Dendritic cell treated with granulocyte-macrophage colony-stimulating factor and Interleukin-4, amounts not matched to agents 40 ng/mL and 50 ng/mL, for 4 days (primary cell): ENCODE data around the gene STIM2.
"Not testable (repeated sequence)": the region's sequence is repeated elsewhere in the genome, so short reads cannot be mapped to it uniquely, and the experiment has no call there.

Experiments
- H3K27ac Mint-ChIP-seq: one replicate; pipeline ENCODE4 v1.8.0; 2022; ENCODE audit warnings: mild to moderate bottlenecking, mixed read lengths
- H3K27me3 Mint-ChIP-seq: one replicate; pipeline ENCODE4 v1.8.0; 2022; ENCODE audit warnings: mild to moderate bottlenecking, mixed read lengths
- H3K36me3 Mint-ChIP-seq: one replicate; pipeline ENCODE4 v1.8.0; 2022; ENCODE audit warnings: low read depth, mixed read lengths
- H3K4me1 Mint-ChIP-seq: one replicate; pipeline ENCODE4 v1.8.0; 2022; ENCODE audit warnings: low read depth, mixed read lengths
- H3K4me3 Mint-ChIP-seq: one replicate; pipeline ENCODE4 v1.8.0; 2022; ENCODE audit warnings: mild to moderate bottlenecking, moderate library complexity, mixed read lengths
- H3K9me3 Mint-ChIP-seq: one replicate; pipeline ENCODE4 v1.8.0; 2022; ENCODE audit warnings: mixed read lengths
- intact Hi-C: fragments of 100-400 bp; cut with micrococcal nuclease; formaldehyde crosslinking; loops from one replicate; pipeline ENCODE4 v1.15.0; 2022

The STIM2 gene

GRCh38 chr4:26860157-26860921, at the start of gene STIM2:
Gene STIM2, plus strand, starts transcription at chr4:26860841.
- Mint-ChIP-seq H3K4me1 (peaks cover 55% of the 10 kb centered on the region), H3K4me3 (peak within 1 kb of the TSS; percentile 86), H3K36me3 (peaks cover 29% of the 10 kb centered on the region), H3K27me3 (no peaks in the 10 kb centered on the region), H3K27ac (peak within 1 kb of the TSS; percentile 94), H3K9me3 (no peaks in the 10 kb centered on the region)
- intact Hi-C loops: loop anchor here (5.0 kb wide), 3 partner anchors 42 to 147 kb away; no protein-coding TSS in a partner anchor

- H3K27me3 Mint-ChIP-seq, H3K27ac Mint-ChIP-seq, H3K9me3 Mint-ChIP-seq, intact Hi-C loops, H3K36me3 Mint-ChIP-seq, H3K4me3 Mint-ChIP-seq: not testable (repeated sequence)
- H3K4me1 Mint-ChIP-seq: peaks cover 26% of the 10 kb centered on the region
Measured at GRCh38 chr4:26811571-26811970, 49.1 kb upstream of the STIM2 start.

- Mint-ChIP-seq H3K4me1 (peaks cover 25% of the 10 kb centered on the region), H3K9me3 (peaks cover 9% of the 10 kb centered on the region), H3K36me3 (no peaks in the 10 kb centered on the region), H3K27me3 (peaks cover 14% of the 10 kb centered on the region), H3K27ac (no peak overlapping the region), H3K4me3 (no peak overlapping the region)
- intact Hi-C loops: no loop called here
Measured at GRCh38 chr4:26812049-26812714, 48.5 kb upstream of the STIM2 start.

- Mint-ChIP-seq H3K36me3 (no peaks in the 10 kb centered on the region), H3K4me1 (peaks cover 20% of the 10 kb centered on the region), H3K27me3 (peaks cover 22% of the 10 kb centered on the region), H3K9me3 (peaks cover 9% of the 10 kb centered on the region), H3K4me3 (no peak overlapping the region), H3K27ac (no peak overlapping the region)
- intact Hi-C loops: no loop called here
Measured at GRCh38 chr4:26813698-26814097, 46.9 kb upstream of the STIM2 start.

GRCh38 chr4:26815199-26815598, 45.4 kb upstream of the STIM2 start:
- H3K4me1 Mint-ChIP-seq: peaks cover 20% of the 10 kb centered on the region
- no peak overlapping the region for H3K27ac Mint-ChIP-seq
- H3K9me3 Mint-ChIP-seq: peaks cover 9% of the 10 kb centered on the region
- H3K4me3 Mint-ChIP-seq: no peak overlapping the region
- H3K27me3 Mint-ChIP-seq: peaks cover 32% of the 10 kb centered on the region
- intact Hi-C loops: no loop called here
- H3K36me3 Mint-ChIP-seq: no peaks in the 10 kb centered on the region

- intact Hi-C loops: no loop called here
- Mint-ChIP-seq H3K27me3 (peaks cover 31% of the 10 kb centered on the region), H3K4me1 (peaks cover 20% of the 10 kb centered on the region), H3K27ac (no peak overlapping the region), H3K36me3 (no peaks in the 10 kb centered on the region), H3K4me3 (no peak overlapping the region), H3K9me3 (peaks cover 8% of the 10 kb centered on the region)
Measured at GRCh38 chr4:26815706-26816105, 44.9 kb upstream of the STIM2 start.

- H3K27me3 Mint-ChIP-seq: peaks cover 51% of the 10 kb centered on the region
- H3K9me3 Mint-ChIP-seq: peaks cover 13% of the 10 kb centered on the region
Measured at GRCh38 chr4:26819026-26819425, 41.6 kb upstream of the STIM2 start.

GRCh38 chr4:26819478-26820095, 41.1 kb upstream of the STIM2 start:
- peaks cover 52% of the 10 kb centered on the region for H3K27me3 Mint-ChIP-seq
- H3K9me3 Mint-ChIP-seq: peaks cover 13% of the 10 kb centered on the region
- H3K4me1 Mint-ChIP-seq: peaks cover 27% of the 10 kb centered on the region
- H3K27ac Mint-ChIP-seq: no peak overlapping the region
- H3K36me3 Mint-ChIP-seq: peaks cover 10% of the 10 kb centered on the region
- H3K4me3 Mint-ChIP-seq: no peak overlapping the region
- intact Hi-C loops: no loop called here

More at GRCh38 chr4:26819026-26819425, 41.6 kb upstream of the STIM2 start:
- Mint-ChIP-seq H3K36me3 (peaks cover 10% of the 10 kb centered on the region), H3K4me1 (peaks cover 27% of the 10 kb centered on the region), H3K27ac (no peak overlapping the region), H3K4me3 (no peak overlapping the region)
- intact Hi-C loops: no loop called here

GRCh38 chr4:26820346-26820745, 40.3 kb upstream of the STIM2 start:
- Mint-ChIP-seq H3K27ac (no peak overlapping the region), H3K27me3 (peaks cover 53% of the 10 kb centered on the region), H3K9me3 (peaks cover 13% of the 10 kb centered on the region), H3K36me3 (peaks cover 10% of the 10 kb centered on the region), H3K4me3 (no peak overlapping the region), H3K4me1 (peaks cover 22% of the 10 kb centered on the region)
- intact Hi-C loops: no loop called here

- Mint-ChIP-seq H3K4me1 (peaks cover 22% of the 10 kb centered on the region), H3K9me3 (peaks cover 13% of the 10 kb centered on the region), H3K27ac (no peak overlapping the region), H3K4me3 (no peak overlapping the region), H3K36me3 (peaks cover 10% of the 10 kb centered on the region), H3K27me3 (peaks cover 53% of the 10 kb centered on the region)
- intact Hi-C loops: no loop called here
Measured at GRCh38 chr4:26821031-26821430, 39.6 kb upstream of the STIM2 start.

GRCh38 chr4:26821677-26822503, 38.8 kb upstream of the STIM2 start:
- intact Hi-C loops: no loop called here
- H3K27ac Mint-ChIP-seq: peak overlapping the region; percentile 20

GRCh38 chr4:26822546-26822945, 38.1 kb upstream of the STIM2 start:
- Mint-ChIP-seq H3K27me3 (peaks cover 45% of the 10 kb centered on the region), H3K27ac (peak overlapping the region; percentile 20), H3K4me3 (no peak overlapping the region), H3K36me3 (peaks cover 10% of the 10 kb centered on the region), H3K4me1 (peaks cover 34% of the 10 kb centered on the region), H3K9me3 (peaks cover 13% of the 10 kb centered on the region)
- intact Hi-C loops: no loop called here

More at GRCh38 chr4:26821677-26822503, 38.8 kb upstream of the STIM2 start:
- H3K27me3 Mint-ChIP-seq: peaks cover 52% of the 10 kb centered on the region
- peaks cover 13% of the 10 kb centered on the region for H3K9me3 Mint-ChIP-seq
- no peak overlapping the region for H3K4me3 Mint-ChIP-seq
- H3K4me1 Mint-ChIP-seq: peaks cover 29% of the 10 kb centered on the region
- peaks cover 10% of the 10 kb centered on the region for H3K36me3 Mint-ChIP-seq

- peaks cover 34% of the 10 kb centered on the region for H3K4me1 Mint-ChIP-seq
- intact Hi-C loops, H3K36me3 Mint-ChIP-seq, H3K4me3 Mint-ChIP-seq: not testable (repeated sequence)
- H3K9me3 Mint-ChIP-seq: peaks cover 13% of the 10 kb centered on the region
- peak overlapping the region; percentile 20 for H3K27ac Mint-ChIP-seq
- peaks cover 46% of the 10 kb centered on the region for H3K27me3 Mint-ChIP-seq
Measured at GRCh38 chr4:26822974-26823373, 37.7 kb upstream of the STIM2 start.
